Measurements from ENCODE around the gene USP37.

GRCh38 chr2:218569038-218569431, 884 bp upstream of the USP37 start:
- TF ChIP-seq CTCF (conservative IDR thresholded peaks at IDR 0.05; ENCODE audit: low read depth, low read length) (no peak), EZH2 (IDR thresholded peaks at IDR 0.05; ENCODE audit: low read length, unreplicated experiment) (no peak), EZH2phosphoT487 (IDR thresholded peaks at IDR 0.05; ENCODE audit: borderline replicate concordance, low read length) (no peak)
